ENCODE data around the gene KRTAP10-9. TPM values are rescaled to one million over a fixed set of nuclear protein-coding genes. Genes with fewer than 3 reads are reported as not detected.
"Not testable (repeated sequence)": the region's sequence is repeated elsewhere in the genome, so short reads cannot be mapped to it uniquely, and the experiment has no call there.

The KRTAP10-9 gene
- total RNA-seq, 2 donors from 2014 or later = not detected

DNA sequence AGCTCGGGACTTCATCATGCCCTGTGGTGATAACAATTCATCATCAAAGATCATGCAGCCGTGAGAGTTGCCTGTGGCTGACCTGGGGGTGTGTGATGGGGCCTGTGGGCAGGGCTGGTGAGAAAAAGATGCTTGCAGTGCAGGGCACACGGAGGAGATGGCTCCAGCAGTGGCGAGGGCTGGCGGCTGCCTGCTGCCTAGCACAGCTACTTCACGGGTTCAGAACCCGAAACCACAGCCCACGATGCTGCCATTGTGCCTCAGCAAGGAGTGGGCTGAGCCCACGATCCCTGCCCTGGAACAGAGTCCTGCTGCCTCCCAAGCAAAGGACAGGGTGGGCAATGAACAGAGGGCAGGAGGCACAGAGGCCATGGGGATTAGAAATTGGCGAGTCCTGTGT, 631 bp upstream of the KRTAP10-9 start:
- H3K27ac ChIP-seq (ENCODE audit: low read depth, low read length) = no peak overlapping the region
- no peaks in the 10 kb centered on the region for H3K4me1 Mint-ChIP-seq
- H3K4me3 Mint-ChIP-seq = no peak overlapping the region
- H3K27me3 Mint-ChIP-seq (ENCODE audit: insufficient read depth) = peaks cover 1% of the 10 kb centered on the region
- H3K27ac Mint-ChIP-seq = no peak overlapping the region
- H3K4me3 ChIP-seq (ENCODE audit: low read length) = no peak overlapping the region
- TF ChIP-seq, protein P1, sequence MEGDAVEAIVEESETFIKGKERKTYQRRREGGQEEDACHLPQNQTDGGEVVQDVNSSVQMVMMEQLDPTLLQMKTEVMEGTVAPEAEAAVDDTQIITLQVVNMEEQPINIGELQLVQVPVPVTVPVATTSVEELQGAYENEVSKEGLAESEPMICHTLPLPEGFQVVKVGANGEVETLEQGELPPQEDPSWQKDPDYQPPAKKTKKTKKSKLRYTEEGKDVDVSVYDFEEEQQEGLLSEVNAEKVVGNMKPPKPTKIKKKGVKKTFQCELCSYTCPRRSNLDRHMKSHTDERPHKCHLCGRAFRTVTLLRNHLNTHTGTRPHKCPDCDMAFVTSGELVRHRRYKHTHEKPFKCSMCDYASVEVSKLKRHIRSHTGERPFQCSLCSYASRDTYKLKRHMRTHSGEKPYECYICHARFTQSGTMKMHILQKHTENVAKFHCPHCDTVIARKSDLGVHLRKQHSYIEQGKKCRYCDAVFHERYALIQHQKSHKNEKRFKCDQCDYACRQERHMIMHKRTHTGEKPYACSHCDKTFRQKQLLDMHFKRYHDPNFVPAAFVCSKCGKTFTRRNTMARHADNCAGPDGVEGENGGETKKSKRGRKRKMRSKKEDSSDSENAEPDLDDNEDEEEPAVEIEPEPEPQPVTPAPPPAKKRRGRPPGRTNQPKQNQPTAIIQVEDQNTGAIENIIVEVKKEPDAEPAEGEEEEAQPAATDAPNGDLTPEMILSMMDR (conservative IDR thresholded peaks at IDR 0.05) = no peak
- peak; percentile 30 for DNase-seq
- no peaks in the 10 kb centered on the region for H3K36me3 ChIP-seq (ENCODE audit: control insufficient read depth, insufficient read depth, low read length)
- no peaks in the 10 kb centered on the region for H3K36me3 Mint-ChIP-seq (ENCODE audit: low read depth)
- no peaks in the 10 kb centered on the region for H3K27me3 ChIP-seq (ENCODE audit: control insufficient read depth, insufficient read depth, low read length, poor library complexity, severe bottlenecking)
- H3K9me3 ChIP-seq (ENCODE audit: control insufficient read depth, low read length) = peaks cover 34% of the 10 kb centered on the region
- 83 to 95% methylated on average over 9 to 10 of the region's 10 CpGs for WGBS, 2 experiments (ENCODE audit: insufficient coverage in 1 of 2, insufficient read length in 1 of 2)
- H3K9ac ChIP-seq (ENCODE audit: extremely low read depth, low read length, poor library complexity, severe bottlenecking) = no peak overlapping the region
- H3K4me1 ChIP-seq (ENCODE audit: control insufficient read depth, insufficient read depth, low read length) = no peaks in the 10 kb centered on the region
- peaks cover 41% of the 10 kb centered on the region for H3K9me3 Mint-ChIP-seq

DNA sequence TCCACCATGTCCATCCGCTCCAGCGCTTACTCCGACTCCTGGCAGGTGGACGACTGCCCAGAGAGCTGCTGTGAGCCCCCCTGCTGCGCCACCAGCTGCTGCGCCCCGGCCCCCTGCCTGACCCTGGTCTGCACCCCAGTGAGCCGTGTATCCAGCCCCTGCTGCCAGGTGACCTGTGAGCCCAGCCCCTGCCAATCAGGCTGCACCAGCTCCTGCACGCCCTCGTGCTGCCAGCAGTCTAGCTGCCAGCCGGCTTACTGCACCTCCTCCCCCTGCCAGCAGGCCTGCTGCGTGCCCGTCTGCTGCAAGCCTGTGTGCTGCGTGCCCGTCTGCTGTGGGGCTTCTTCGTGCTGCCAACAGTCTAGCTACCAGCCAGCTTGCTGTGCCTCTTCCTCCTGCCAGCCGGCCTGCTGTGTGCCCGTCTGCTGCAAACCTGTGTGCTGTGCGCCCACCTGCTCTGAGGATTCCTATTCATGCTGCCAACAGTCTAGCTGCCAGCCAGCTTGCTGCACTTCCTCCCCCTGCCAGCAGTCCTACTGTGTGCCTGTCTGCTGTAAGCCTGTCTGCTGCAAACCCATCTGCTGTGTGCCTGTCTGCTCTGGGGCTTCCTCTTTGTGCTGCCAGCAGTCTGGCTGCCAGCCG, 409 bp downstream of the KRTAP10-9 start:
- H3K27ac ChIP-seq (ENCODE audit: low read depth, low read length); H3K27me3 Mint-ChIP-seq (ENCODE audit: insufficient read depth); H3K4me1 Mint-ChIP-seq; H3K36me3 Mint-ChIP-seq (ENCODE audit: low read depth); H3K27me3 ChIP-seq (ENCODE audit: control insufficient read depth, insufficient read depth, low read length, poor library complexity, severe bottlenecking); H3K4me3 ChIP-seq (ENCODE audit: low read length); H3K4me1 ChIP-seq (ENCODE audit: control insufficient read depth, insufficient read depth, low read length); H3K9ac ChIP-seq (ENCODE audit: extremely low read depth, low read length, poor library complexity, severe bottlenecking); DNase-seq; H3K4me3 Mint-ChIP-seq; H3K27ac Mint-ChIP-seq; H3K36me3 ChIP-seq (ENCODE audit: control insufficient read depth, insufficient read depth, low read length): not testable (repeated sequence)
- 87 to 88% methylated on average over 8 to 20 of the region's 20 CpGs for WGBS, 2 experiments (ENCODE audit: insufficient coverage in 1 of 2, insufficient read length in 1 of 2)
- H3K9me3 Mint-ChIP-seq = peaks cover 44% of the 10 kb centered on the region
- peaks cover 34% of the 10 kb centered on the region for H3K9me3 ChIP-seq (ENCODE audit: control insufficient read depth, low read length)

DNA sequence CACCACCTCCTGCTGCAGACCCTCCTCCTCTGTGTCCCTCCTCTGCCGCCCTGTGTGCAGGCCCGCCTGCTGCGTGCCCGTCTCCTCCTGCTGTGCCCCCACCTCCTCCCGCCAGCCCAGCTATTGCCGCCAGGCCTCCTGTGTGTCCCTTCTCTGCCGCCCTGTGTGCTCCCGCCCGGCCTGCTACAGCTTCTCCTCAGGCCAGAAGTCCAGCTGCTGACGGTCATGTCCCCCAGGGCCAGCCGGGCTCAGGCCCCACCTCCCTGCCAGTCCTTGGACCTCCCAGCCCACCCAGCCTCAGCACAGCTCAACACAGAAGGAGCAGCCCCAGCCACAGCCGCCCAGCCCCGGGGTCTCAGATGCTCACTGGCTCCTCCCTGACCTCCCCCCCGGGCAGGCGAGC, 939 bp downstream of the KRTAP10-9 start:
- H3K36me3 Mint-ChIP-seq (ENCODE audit: low read depth); H3K4me3 Mint-ChIP-seq; H3K27me3 ChIP-seq (ENCODE audit: control insufficient read depth, insufficient read depth, low read length, poor library complexity, severe bottlenecking); H3K27ac Mint-ChIP-seq; H3K36me3 ChIP-seq (ENCODE audit: control insufficient read depth, insufficient read depth, low read length); H3K4me1 ChIP-seq (ENCODE audit: control insufficient read depth, insufficient read depth, low read length); H3K4me1 Mint-ChIP-seq; H3K4me3 ChIP-seq (ENCODE audit: low read length); H3K9ac ChIP-seq (ENCODE audit: extremely low read depth, low read length, poor library complexity, severe bottlenecking); H3K27ac ChIP-seq (ENCODE audit: low read depth, low read length); H3K27me3 Mint-ChIP-seq (ENCODE audit: insufficient read depth): not testable (repeated sequence)
- WGBS, 2 experiments (ENCODE audit: insufficient coverage in 1 of 2, insufficient read length in 1 of 2) = 90 to 93% methylated on average over 3 to 15 of the region's 15 CpGs
- DNase-seq = peak; percentile 44
- H3K9me3 ChIP-seq (ENCODE audit: control insufficient read depth, low read length) = peaks cover 35% of the 10 kb centered on the region
- H3K9me3 Mint-ChIP-seq = peaks cover 42% of the 10 kb centered on the region

DNA sequence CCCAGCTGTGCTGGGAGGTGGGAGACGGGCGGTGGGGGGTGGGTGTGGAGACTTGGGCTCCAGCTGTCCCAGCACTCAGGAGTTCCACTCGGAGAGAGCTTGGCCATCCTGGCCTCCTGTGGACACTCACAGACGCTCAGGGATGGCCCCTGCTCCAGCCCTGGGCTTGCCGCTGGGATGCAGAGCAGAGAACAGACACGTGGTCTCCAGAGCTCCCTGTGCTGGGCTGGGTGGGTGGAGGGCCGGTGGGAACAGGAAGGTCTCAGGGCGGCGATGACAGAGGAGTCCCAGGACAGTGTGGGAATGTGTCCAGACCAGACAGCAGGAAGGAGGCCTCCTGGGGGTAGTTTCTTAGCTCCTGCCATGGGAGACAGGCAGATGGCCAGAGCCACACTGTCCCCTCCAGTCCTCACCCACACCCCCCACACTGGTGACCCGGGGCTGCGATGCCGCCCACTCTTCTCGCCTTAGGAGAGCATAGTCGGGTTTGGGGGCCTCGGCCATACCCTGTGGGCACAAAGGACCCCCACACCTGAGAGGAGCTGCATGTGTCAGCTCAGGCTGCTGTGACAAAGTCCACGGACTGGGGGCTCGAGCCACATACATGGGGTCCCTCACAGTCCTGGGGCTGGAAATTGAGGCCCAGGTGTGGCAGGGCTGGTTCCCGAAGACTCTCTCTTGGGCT, 2.0 kb downstream of the KRTAP10-9 start:
- no peak overlapping the region for H3K27ac Mint-ChIP-seq
- peaks cover 3% of the 10 kb centered on the region for H3K36me3 Mint-ChIP-seq (ENCODE audit: low read depth)
- H3K27ac ChIP-seq (ENCODE audit: low read depth, low read length) = no peak overlapping the region
- H3K27me3 ChIP-seq (ENCODE audit: control insufficient read depth, insufficient read depth, low read length, poor library complexity, severe bottlenecking) = no peaks in the 10 kb centered on the region
- TF ChIP-seq, protein P1 (conservative IDR thresholded peaks at IDR 0.05) = no peak
- peaks cover 3% of the 10 kb centered on the region for H3K27me3 Mint-ChIP-seq (ENCODE audit: insufficient read depth)
- H3K9me3 ChIP-seq (ENCODE audit: control insufficient read depth, low read length) = peaks cover 25% of the 10 kb centered on the region
- WGBS, 2 experiments (ENCODE audit: insufficient coverage in 1 of 2, insufficient read length in 1 of 2) = 87 to 98% methylated on average over 9 to 18 of the region's 18 CpGs
- H3K4me1 Mint-ChIP-seq = no peaks in the 10 kb centered on the region
- no peaks in the 10 kb centered on the region for H3K36me3 ChIP-seq (ENCODE audit: control insufficient read depth, insufficient read depth, low read length)
- H3K4me1 ChIP-seq (ENCODE audit: control insufficient read depth, insufficient read depth, low read length) = no peaks in the 10 kb centered on the region
- peaks cover 32% of the 10 kb centered on the region for H3K9me3 Mint-ChIP-seq
- H3K4me3 Mint-ChIP-seq = no peak overlapping the region
- no peak overlapping the region for H3K4me3 ChIP-seq (ENCODE audit: low read length)
- DNase-seq = peak; percentile 34
- no peak overlapping the region for H3K9ac ChIP-seq (ENCODE audit: extremely low read depth, low read length, poor library complexity, severe bottlenecking)

Data from endodermal cell (in vitro differentiated cells).